Activated CD8-positive, alpha-beta memory T cell treated with anti-CD3 and anti-CD28 coated beads, Interleukin-2, amount 50 U/mL, for 1 hour (primary cell): ENCODE measurements around the gene WDR83.

Experiments used
- DNase-seq: peaks from one replicate; pipeline ENCODE4 v3.0.0-alpha.2; 2020; ENCODE audit errors: extremely low read depth

WDR83 gene

DNA sequence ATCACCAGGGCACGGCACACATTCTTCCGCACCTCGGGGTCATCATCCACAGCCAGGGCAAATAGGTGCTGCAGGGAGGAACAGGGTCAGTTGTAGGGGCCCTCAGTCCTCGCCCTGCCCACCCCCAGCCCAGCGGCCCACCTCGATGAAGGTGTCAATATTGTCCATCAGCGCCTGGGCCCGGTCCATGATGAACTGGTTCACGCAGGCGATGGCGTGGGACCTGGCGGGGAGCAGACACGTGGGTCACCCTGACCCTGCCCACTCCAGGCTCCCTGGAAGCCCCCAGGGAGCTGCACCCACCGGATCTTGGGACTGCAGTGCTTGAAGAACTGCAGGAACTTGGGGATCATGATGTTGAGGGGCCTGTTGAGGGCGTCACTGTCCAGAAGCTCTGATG lies 48.5 kb downstream of the WDR83 start:
- DNase-seq = no peak

DNA sequence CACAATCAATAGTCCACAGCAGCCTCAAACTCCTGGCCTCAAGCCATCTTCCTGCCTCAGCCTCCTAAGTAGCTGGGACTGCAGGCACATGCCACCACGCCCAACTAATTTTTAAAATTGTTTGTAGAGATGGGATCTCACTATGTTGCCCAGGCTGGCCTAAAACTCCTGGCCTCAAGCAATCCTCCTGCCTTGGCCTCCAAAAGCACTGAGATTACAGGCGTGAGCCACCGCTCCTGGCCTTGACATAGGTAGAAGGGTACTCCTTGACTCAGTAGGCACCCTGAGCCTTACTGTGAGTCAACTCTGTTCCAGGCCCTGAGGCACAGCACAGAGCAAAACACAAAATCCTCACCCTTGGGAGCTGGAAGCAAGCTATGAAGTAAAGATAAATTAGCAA lies 49.3 kb downstream of the WDR83 start:
- DNase-seq = no peak

DNA sequence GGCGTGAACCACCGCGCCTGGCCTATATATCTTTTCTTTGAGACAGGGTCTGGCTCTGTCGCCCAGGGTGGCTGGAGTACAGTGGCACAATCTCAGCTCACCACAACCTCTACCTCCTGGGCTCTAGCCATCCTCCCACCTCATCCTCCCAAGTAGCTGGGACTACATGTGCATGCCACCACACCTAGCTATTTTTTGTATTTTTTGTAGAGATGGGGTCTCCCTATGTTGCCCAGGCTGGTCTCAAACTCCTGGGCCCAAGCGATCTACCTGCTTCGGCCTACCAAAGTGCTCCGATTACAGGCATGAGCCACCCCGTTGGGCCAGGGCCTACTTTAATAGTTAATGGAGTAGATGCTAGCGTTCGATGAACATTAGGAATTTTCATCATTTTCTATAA lies 53.7 kb downstream of the WDR83 start:
- no peak for DNase-seq

DNA sequence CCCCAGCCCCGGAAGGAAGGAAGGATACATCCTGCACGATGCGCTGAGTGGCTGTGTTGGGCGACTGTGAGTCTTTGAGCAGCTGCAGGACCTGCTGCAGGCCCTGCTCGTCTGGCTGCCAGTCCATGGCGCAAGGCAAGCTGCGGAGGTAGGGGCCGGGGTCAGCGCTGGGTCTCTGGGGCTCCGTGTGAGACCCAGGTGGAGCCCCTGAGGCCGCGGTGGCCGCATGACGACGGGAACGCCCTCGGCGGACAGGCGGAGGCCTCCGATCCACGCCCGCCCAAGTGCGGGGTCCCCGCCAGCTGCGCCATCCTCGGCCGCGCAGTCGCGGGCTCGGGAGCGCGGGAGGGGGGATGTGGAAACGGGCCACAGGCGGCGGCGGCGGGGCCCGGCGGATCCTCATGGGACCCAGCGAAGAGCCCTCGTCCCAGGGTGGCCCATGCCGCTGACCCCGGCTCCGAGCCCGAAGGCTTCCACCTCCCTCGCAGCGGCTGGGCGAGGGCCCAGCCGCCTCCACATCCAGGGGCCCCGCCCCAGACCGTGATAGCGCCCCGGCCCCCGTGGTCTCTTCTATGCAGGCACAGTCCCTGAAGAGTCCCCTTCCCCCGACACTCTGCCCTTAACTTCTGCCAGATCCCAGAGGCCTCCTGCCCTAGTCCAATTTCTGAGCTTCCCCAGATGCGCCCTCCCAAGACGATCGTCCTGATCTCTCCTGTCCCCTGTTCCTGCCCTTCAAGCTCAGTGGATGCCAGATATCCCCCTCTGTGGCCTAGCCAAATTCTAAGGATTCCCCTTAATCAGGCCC lies 54.4 kb downstream of the WDR83 start:
- DNase-seq = no peak

DNA sequence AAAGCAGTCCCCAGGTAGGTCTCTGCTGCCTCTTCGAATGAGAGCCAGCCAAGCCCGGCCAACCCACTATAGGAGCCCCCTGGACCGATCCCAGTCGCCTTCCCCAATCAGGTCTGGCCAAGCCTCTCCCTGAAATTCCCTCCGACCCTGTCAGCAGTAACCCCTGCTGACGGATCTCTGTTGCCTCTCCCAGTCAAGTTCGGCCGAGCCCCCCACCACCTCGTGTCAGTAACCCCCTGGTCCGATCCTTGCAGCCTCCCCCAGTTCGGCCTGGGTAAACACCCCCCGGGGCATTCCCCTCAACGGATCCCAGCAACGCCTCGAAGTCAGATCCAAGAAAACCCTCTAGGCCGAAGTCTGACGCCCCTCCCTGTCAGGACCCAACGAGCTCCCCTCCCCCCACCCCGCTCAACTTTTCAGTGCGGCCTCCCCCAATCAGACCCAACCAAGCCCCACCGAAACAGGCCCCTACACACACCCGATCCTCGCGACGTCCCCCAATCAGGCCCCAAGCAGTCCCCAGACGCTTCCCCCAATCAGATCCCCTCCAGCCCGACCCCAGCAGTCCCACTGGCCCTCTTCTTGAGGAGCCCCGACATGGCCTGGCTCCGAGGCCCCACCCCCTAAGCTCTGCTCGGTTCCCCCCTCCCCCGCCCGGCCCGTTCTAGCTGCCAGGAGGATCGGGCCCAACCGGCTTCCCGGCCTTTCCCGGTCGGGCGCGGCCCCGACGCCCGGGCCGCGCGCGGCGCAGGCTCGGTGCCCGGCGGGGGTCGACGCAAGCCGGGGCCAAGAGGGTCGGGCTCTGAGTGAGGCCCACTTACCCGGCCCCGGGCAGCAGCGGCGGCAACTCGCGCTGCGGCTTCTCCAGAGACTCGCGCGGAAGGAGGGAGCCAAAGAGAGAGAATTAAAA lies 55.3 kb downstream of the WDR83 start:
- DNase-seq = no peak

DNA sequence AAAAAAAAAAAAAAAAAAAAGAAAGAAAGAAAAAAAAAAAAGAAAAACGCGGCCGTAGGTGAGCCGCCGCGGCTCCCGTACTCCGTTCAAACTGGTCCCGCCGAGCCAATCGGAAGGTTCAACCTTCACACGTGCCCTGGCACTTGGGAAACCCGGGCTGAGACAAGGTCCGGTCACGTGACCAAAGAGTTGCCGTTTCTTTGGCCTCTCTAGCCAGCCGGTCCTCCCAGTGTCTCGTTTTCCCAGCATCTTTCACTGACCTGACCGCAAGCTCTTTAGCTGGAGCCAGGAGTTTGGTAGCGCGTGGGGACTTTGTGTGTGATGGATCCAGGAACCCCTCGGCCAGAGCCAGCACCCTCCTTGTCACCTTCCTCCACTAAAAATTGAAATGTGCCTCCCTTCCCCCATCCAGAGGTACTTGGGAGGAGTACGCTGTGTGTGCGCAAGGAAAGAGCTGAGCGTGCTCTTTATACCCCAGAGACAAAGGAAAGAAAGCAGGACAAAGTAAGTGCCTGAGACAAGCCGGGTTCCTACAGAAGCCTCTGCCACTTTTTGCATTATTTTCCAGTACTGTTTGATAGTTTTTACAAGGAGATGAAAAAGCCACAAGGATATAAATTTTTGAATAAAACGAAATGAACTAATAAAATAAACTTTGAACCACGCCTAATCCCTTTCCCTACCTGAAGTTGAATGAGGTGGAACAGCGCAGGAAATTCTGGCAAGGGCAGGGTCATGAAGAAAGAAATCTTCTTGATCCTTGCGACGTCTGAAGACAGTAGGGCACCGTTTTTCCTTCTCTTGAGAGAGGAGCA lies 56.2 kb downstream of the WDR83 start:
- peak; percentile 89 for DNase-seq

DNA sequence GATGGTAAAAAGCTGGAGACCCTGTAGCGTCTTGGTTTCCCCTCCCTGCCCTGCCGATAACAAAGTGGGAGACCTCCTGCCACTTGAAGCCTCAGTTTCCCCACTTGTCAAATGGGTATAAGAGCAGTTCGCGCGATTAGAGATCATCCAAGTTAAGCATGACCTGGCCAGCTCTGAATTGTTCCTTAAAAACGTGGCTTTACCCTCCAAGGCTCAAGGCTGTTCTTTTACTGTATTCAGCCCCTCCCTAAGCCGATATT lies 56.7 kb downstream of the WDR83 start:
- DNase-seq = no peak

DNA sequence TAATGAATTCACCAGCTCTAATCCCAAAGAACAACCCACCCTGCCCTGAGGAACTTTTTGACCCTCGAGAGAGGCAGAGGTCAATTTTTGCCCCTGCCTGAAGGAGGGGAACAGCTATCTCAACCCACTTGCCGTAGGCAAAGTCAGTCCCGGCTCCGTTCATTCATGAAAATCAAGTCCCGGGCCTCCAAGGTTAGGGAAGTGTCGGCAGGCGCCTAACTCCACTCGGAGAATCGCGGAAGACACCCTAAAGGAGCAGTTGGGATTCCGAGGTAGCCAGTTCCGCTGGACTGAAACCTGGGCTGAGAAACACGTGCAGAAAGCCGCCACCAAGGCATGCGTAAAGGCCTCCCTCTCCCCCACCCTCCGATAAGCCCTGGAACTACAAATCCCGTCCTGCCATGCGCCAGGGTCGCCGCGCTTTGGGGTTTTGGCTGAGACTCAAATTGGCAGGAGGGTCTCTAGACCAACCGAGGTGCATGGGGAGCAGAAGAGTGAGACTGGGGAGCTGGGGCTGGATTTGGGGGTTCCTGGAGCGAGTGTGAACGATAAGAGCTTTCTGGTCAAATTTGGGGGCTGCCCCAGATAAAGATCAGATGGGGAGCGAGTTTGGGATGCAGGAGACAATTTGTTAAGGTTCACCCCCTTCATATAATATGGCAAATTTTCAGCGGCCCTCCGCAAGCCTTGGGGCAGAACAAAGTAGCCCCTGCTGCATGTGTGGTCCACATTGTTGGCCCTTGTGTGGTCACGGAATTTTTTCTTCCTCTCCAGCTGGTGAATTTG lies 57.2 kb downstream of the WDR83 start, which contains the start of gene TNPO2:
TNPO2 (minus strand) TSS at position 292 of the 786 bp plus-strand sequence. CDS start 2,955 bp downstream, outside the sequence.
- DNase-seq = no peak
